SK-N-MC (cell line): ENCODE measurements around the gene NCOA1.

Source experiments
- EZH2 ChIP-seq: fragments of 200-600 bp; sonication (generic); IDR thresholded peaks from one replicate; pipeline ENCODE4 v1.6.1; 2017; ENCODE audit warnings: antibody characterized with exemption
- POLR2AphosphoS5 ChIP-seq: IDR thresholded peaks from 2 replicates; pipeline ENCODE4 v1.6.1; 2012; ENCODE audit warnings: mild to moderate bottlenecking, low read depth, low read length, borderline replicate concordance

DNA sequence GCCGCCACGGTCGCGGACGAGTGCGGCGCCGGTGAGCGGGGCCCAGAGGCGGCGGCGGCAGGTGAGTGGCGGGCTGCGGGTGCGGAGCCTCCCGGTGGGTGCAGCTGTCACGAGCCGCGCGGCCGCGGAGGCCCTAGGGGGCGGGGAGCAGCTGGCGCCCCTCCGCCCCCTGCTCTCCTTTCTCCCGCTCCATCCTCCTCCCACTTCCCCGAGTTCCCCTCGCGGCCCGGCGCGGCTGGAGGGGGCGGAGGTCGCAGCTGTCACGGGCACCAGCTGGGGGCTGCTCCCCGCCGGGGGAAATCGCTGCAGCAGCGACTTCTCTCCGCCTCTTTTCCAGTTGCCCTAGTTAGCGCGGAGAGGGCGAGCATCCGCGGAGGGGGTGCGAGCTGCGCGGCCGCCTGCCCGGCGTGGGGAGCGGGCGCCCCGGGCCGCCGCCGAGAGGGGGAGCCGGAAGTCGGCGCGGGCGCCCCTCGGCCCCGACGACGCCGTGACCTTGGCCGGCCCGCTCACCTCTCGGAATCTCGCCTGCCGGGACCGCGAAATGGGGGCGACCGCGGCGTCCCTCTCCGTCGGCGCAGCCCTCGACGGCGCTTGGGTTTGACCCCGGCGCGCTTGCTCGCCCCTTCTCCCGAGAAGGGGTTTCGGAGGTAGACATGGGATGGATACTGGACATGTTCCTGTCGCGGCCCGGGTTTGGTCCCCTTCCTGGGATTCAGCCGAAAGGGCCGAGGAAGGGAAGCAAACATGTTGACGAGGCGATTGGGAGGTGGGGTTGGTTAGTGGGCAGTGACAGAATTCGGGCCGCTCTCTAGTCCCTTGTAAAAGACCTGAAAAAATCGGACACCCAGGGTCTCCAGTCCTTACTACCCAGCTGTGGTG lies 727 bp downstream of the NCOA1 start:
- no peak for TF ChIP-seq POLR2AphosphoS5
- no peak for TF ChIP-seq EZH2
